ENCODE results near the gene RNF126.

Gene RNF126

GRCh38 chr19:602391-603301 is 60.4 kb downstream of the RNF126 start:
- no peak for DNase-seq (ENCODE audit: insufficient read length, low spot score)
- no peak for TF ChIP-seq CTCF (IDR thresholded peaks at IDR 0.05; ENCODE audit: insufficient read depth, missing control alignments)
- no peak for FAIRE-seq

GRCh38 chr19:601790-602189 is 61.2 kb downstream of the RNF126 start:
- FAIRE-seq, result no peak

DNA sequence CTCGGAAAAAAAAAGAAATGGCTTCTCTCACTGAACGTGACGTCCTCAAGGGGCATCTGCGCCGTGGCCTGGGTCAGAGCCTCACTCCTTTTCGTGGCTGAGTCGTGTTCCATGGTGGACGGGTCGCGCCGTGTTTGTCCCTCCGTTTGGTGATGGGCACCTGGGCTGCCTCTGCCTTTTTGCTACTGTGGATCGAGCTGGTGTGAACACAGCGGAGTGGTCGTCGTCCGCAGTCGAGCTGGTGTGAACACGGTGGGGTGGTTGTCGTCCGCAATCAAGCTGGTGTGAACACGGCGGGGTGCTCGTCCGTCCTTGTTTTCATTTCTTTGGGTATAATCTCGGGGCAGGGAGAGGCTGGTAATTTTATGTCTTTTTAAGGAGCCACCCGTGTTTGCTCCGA is 61.7 kb downstream of the RNF126 start:
- FAIRE-seq, result no peak
- DNase-seq (ENCODE audit: insufficient read length, low spot score), result no peak
- TF ChIP-seq CTCF (IDR thresholded peaks at IDR 0.05; ENCODE audit: insufficient read depth, missing control alignments), result no peak

More at GRCh38 chr19:601790-602189, 61.2 kb downstream of the RNF126 start:
- DNase-seq (ENCODE audit: insufficient read length, low spot score), result no peak
- TF ChIP-seq CTCF (IDR thresholded peaks at IDR 0.05; ENCODE audit: insufficient read depth, missing control alignments), result no peak
